GM23338 (cell line): ENCODE results near the gene CYFIP1.

ENCODE experiments used
- EZH2 ChIP-seq: fragments of 200-600 bp; sonication (generic); IDR thresholded peaks from one replicate; pipeline ENCODE4 v1.8.0; 2017; ENCODE audit warnings: antibody characterized with exemption, mild to moderate bottlenecking, low read depth; ENCODE audit not compliant: unreplicated experiment
- EZH2phosphoT487 ChIP-seq: fragments of 200-600 bp; sonication (generic); IDR thresholded peaks from one replicate; pipeline ENCODE4 v1.8.1; 2018; ENCODE audit warnings: antibody characterized with exemption; ENCODE audit not compliant: unreplicated experiment
- JUNB ChIP-seq: IDR thresholded peaks from one replicate; pipeline ENCODE4 v1.6.1; 2016; ENCODE audit warnings: antibody characterized with exemption; ENCODE audit not compliant: unreplicated experiment
- POLR2AphosphoS5 ChIP-seq: IDR thresholded peaks from 2 replicates; pipeline ENCODE4 v1.6.1; 2016; ENCODE audit warnings: antibody characterized with exemption, low read depth
- STAT1 ChIP-seq: IDR thresholded peaks from one replicate; pipeline ENCODE4 v1.6.1; 2016; ENCODE audit warnings: antibody characterized with exemption; ENCODE audit not compliant: unreplicated experiment
- TF ChIP-seq, protein P1 (sequence below), 2 experiments: fragments of 200-600 bp in 1 of 2; sonication (generic) in 1 of 2; conservative IDR thresholded peaks; 2 replicates each; pipeline versions ENCODE4 v1.5.1 to v1.6.1; 2016 to 2017; ENCODE audit warnings: antibody characterized with exemption in 2 of 2, low read depth in 2 of 2, mild to moderate bottlenecking in 2 of 2, moderate library complexity in 1 of 2
- TF ChIP-seq, protein P2 (sequence below): IDR thresholded peaks from one replicate; pipeline ENCODE4 v1.6.1; 2018; ENCODE audit warnings: antibody characterized with exemption; ENCODE audit not compliant: unreplicated experiment

DNA sequence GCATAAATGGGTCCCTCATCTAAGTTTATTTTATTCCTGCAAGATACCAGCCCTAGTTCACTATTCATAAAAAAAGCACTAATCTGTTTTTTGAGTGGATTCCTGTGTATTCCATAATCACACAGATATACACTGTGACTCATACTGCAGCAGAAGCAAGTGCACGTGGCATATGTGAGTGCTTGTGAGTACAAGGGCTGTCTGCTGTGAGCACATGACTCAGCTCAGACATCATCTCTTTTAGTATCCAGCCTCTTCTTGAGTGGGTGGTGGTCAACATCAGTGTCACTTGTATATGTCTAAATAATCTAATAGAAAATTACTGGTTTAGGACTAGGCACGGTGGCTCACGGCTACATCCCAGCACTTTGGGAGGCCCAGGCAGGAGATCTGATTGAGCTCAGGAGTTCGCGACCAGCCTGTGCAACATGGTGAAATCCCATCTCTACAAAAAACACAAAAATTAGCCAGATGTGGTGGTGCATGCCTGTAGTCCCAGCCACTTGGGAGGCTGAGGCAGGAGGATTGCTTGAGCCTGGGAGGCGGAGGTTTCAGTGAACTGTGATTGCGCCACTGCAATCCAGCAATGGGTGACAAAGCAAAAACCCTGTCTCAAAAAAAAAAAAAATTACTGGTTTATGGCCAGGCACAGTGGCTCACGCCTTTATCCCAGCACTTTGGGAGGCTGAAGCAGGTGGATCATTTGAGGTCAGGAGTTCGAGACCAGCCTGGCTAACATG lies 91.9 kb downstream of the CYFIP1 start:
- TF ChIP-seq, protein P1, sequence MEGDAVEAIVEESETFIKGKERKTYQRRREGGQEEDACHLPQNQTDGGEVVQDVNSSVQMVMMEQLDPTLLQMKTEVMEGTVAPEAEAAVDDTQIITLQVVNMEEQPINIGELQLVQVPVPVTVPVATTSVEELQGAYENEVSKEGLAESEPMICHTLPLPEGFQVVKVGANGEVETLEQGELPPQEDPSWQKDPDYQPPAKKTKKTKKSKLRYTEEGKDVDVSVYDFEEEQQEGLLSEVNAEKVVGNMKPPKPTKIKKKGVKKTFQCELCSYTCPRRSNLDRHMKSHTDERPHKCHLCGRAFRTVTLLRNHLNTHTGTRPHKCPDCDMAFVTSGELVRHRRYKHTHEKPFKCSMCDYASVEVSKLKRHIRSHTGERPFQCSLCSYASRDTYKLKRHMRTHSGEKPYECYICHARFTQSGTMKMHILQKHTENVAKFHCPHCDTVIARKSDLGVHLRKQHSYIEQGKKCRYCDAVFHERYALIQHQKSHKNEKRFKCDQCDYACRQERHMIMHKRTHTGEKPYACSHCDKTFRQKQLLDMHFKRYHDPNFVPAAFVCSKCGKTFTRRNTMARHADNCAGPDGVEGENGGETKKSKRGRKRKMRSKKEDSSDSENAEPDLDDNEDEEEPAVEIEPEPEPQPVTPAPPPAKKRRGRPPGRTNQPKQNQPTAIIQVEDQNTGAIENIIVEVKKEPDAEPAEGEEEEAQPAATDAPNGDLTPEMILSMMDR (conservative IDR thresholded peaks at IDR 0.05; ENCODE audit: low read depth in 2 of 2): no peak
- TF ChIP-seq POLR2AphosphoS5 (no peak), EZH2phosphoT487 (no peak), JUNB (no peak), EZH2 (no peak), STAT1 (no peak)
- TF ChIP-seq, protein P2, sequence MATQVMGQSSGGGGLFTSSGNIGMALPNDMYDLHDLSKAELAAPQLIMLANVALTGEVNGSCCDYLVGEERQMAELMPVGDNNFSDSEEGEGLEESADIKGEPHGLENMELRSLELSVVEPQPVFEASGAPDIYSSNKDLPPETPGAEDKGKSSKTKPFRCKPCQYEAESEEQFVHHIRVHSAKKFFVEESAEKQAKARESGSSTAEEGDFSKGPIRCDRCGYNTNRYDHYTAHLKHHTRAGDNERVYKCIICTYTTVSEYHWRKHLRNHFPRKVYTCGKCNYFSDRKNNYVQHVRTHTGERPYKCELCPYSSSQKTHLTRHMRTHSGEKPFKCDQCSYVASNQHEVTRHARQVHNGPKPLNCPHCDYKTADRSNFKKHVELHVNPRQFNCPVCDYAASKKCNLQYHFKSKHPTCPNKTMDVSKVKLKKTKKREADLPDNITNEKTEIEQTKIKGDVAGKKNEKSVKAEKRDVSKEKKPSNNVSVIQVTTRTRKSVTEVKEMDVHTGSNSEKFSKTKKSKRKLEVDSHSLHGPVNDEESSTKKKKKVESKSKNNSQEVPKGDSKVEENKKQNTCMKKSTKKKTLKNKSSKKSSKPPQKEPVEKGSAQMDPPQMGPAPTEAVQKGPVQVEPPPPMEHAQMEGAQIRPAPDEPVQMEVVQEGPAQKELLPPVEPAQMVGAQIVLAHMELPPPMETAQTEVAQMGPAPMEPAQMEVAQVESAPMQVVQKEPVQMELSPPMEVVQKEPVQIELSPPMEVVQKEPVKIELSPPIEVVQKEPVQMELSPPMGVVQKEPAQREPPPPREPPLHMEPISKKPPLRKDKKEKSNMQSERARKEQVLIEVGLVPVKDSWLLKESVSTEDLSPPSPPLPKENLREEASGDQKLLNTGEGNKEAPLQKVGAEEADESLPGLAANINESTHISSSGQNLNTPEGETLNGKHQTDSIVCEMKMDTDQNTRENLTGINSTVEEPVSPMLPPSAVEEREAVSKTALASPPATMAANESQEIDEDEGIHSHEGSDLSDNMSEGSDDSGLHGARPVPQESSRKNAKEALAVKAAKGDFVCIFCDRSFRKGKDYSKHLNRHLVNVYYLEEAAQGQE: no peak
